ENCODE results near the gene CHAF1B.

CHAF1B gene

DNA sequence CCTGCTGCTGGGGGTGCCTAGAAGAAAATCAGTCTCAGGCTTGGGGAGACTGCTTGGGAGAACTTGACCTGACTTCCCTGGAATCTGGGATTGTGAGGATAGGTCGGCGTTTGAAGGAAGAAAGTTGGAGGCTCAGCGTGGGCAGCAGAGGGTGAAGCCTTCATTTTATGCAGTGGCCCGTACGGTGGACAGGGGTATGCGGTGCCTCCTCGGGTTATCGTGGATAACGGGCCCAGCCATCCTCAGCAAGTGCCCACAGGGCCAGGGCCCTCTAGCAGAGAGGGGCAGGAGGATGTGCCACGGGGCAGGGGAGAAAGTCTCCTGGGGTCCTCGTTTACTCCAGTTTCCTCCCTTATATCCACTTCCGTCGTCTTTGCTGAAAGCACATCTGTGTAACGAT, 34.0 kb downstream of the CHAF1B start:
- in situ Hi-C loops (cut with MboI; ENCODE audit: low pct_unique_long_range_greater_than_20kb, low sequenced_read_pairs, unreplicated experiment), result no loop called here
- TF ChIP-seq, protein P1, sequence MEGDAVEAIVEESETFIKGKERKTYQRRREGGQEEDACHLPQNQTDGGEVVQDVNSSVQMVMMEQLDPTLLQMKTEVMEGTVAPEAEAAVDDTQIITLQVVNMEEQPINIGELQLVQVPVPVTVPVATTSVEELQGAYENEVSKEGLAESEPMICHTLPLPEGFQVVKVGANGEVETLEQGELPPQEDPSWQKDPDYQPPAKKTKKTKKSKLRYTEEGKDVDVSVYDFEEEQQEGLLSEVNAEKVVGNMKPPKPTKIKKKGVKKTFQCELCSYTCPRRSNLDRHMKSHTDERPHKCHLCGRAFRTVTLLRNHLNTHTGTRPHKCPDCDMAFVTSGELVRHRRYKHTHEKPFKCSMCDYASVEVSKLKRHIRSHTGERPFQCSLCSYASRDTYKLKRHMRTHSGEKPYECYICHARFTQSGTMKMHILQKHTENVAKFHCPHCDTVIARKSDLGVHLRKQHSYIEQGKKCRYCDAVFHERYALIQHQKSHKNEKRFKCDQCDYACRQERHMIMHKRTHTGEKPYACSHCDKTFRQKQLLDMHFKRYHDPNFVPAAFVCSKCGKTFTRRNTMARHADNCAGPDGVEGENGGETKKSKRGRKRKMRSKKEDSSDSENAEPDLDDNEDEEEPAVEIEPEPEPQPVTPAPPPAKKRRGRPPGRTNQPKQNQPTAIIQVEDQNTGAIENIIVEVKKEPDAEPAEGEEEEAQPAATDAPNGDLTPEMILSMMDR (IDR thresholded peaks at IDR 0.05; ENCODE audit: extremely low read depth, insufficient read depth, missing control alignments), result no peak
- DNase-seq (ENCODE audit: low spot score), result no peak

DNA sequence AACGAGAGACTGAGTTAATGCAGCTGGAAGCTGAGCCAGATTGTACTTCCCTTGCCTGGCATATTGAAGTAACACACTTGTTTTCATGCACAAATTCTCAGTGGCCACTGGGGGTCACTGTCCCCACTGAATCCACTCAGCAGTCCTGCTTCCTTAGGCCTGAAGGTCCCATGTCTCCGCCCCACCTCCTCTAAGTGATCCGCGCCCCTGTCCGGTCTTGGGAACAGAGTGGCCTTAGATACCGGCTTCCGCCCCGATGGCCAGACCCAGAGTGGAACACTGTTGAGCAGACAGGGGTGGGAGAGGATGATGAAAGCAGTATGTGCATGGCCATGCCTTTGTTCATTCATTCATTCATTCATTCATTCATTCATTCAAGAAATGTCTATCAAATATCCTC, 34.8 kb downstream of the CHAF1B start:
- TF ChIP-seq, protein P1 (IDR thresholded peaks at IDR 0.05; ENCODE audit: extremely low read depth, insufficient read depth, missing control alignments), result peak; percentile 79
- in situ Hi-C loops (cut with MboI; ENCODE audit: low pct_unique_long_range_greater_than_20kb, low sequenced_read_pairs, unreplicated experiment), result no loop called here

DNA sequence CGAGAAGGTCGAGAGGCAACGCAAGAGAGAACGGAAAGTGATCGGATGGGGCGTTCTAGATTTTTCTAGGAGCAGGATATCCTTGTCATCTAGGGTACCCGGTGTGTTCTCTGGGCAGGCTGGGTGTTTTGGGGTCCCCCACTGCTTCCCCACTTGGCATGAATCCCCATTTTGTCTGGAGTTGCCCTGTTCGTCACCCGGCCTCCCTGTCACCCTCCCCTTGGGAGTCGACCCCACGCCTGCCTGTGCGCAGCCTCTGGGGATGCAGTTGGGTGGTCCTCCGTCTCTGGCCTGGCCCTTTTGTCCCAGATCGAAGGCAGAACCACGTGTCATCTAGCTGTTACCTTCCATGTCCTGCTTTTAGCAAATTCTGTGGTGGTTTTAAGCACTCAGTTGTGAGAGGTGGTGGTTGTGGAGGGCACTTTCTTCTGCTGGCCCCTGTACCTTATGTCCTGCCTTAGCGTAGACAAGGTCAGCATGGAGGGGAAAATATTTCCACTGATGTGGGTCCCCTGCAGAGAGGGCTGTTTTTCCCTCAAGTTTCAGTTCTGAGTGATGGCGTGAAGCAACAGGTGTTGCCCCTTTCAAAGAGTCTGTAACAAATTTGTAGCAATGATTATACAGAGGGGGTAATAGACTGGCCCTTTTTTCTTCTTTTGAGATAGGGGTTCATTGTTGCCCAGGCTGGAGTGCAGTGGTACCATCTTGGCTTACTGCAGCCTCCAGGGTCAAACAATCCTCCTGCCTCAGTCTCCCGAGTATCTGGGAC, 35.6 kb downstream of the CHAF1B start:
- TF ChIP-seq, protein P1 (IDR thresholded peaks at IDR 0.05; ENCODE audit: extremely low read depth, insufficient read depth, missing control alignments), result no peak
- in situ Hi-C loops (cut with MboI; ENCODE audit: low pct_unique_long_range_greater_than_20kb, low sequenced_read_pairs, unreplicated experiment), result no loop called here
- DNase-seq (ENCODE audit: low spot score), result no peak

More for the DNA sequence above, 34.8 kb downstream of the CHAF1B start:
- peak; percentile 88 for DNase-seq (ENCODE audit: low spot score)

DNA sequence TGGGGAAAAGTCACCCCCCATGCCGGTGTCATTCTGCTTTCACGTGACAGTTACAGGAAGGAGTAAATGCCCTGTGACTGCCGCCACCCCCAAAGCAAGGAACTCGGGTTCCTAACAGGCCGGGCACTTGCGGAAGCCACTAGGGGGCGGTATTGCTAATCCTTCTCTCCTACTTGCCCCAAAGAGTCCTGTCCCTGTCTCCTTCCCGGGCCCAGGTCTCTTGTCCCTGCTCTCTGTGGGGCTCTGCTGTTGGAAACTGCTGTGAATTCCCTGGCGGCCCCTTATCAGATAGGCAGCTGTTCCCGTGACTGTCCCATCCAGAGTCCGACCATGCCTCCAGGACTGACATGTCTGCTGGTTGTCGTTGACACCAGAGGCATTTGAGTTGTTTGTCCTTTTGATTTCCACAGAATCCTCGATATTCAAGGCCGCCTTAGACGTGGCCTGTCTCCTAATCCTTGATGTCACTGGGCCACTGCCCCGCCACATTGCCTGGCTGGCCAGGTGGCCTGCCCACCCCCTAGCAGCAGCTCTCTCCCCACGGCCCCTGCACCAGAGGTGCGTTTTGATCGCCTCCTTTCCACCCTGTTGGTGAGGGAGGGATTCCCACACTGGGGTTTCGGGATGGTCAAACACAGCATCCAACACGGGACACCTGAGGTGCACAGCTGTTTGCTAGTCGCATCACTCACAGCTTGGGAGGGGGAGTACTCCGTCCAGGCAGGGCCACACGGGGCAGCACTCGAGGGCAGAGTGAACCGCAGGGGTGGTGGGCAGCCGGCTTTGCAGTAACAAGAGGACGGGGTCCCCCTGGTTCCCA, 37.3 kb downstream of the CHAF1B start:
- TF ChIP-seq, protein P1 (IDR thresholded peaks at IDR 0.05; ENCODE audit: extremely low read depth, insufficient read depth, missing control alignments), result peak; percentile 79
- DNase-seq (ENCODE audit: low spot score), result peak; percentile 74
- in situ Hi-C loops (cut with MboI; ENCODE audit: low pct_unique_long_range_greater_than_20kb, low sequenced_read_pairs, unreplicated experiment), result no loop called here

DNA sequence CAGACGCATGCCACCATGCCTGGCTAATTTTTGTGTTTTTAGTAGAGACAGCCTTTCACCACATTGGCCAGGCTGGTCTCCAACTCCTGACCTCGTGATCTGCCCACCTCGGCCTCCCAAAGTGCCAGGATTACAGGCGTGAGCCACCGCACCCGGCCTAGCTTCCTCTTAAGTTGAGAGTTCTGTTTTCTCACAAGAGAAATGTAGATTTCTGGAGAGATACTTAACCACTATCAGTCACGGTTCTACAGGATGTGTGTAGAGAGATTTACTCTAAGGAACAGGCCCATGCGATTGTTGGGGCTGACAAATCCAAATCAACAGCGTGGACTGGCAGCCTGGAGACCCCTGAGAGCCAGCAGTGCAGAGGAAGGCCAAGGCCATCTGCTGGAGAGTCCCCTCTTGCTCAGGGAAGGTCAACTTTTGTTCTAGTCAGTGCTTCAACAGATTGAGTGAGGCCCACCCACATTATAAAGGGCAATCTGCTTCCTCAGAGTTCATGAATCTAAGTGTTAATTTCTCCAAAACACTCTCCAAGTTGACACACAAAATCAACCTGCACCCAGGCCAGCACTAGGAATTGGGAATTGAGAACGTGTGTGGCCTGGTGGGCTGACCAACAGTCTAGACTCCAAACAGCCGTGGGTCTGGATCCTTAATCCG, 38.7 kb downstream of the CHAF1B start:
- TF ChIP-seq, protein P1 (IDR thresholded peaks at IDR 0.05; ENCODE audit: extremely low read depth, insufficient read depth, missing control alignments), result no peak
- DNase-seq (ENCODE audit: low spot score), result no peak
- in situ Hi-C loops (cut with MboI; ENCODE audit: low pct_unique_long_range_greater_than_20kb, low sequenced_read_pairs, unreplicated experiment), result no loop called here

DNA sequence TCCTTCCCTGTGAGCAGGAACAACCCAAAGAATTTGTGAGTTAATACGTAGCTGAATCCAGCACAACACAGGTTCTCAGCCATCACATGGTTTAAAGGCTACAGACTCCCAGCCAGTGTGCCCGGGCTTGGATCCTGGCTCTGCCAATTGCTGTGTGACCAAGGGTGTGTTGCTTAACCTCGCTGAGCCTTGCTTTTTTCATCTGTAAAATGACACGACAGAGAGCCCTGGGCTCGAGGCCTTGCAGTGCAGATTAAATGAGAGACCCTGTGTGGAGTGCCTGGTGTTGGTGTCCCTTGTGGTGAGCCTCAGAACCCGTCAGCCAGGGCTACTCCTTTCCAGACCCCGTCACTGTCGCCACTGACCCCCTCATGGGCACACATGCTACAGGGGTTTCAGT, 39.4 kb downstream of the CHAF1B start:
- in situ Hi-C loops (cut with MboI; ENCODE audit: low pct_unique_long_range_greater_than_20kb, low sequenced_read_pairs, unreplicated experiment), result no loop called here
- TF ChIP-seq, protein P1 (IDR thresholded peaks at IDR 0.05; ENCODE audit: extremely low read depth, insufficient read depth, missing control alignments), result no peak
- no peak for DNase-seq (ENCODE audit: low spot score)

All from GM13977 (cell line).